ENCODE results near the gene GTSE1. TPM values are rescaled to one million over a fixed set of nuclear protein-coding genes. Genes with fewer than 3 reads are reported as not detected.

GTSE1 gene
- total and polyA plus RNA-seq, 2 of the 13 experiments (the other 11 are each of a cell fraction or from before 2014, with no cell fraction given): 10.7 to 13.5 TPM

- TF ChIP-seq ZNF564 (CRISPR knock-in tag; IDR thresholded peaks at IDR 0.05): peak; percentile 76; the same call in 1 of the 2 replicates
- no peak for TF ChIP-seq ZNF775 (CRISPR knock-in tag; IDR thresholded peaks at IDR 0.05; ENCODE audit: borderline replicate concordance)
- no peak for TF ChIP-seq ZNF660 (CRISPR knock-in tag; IDR thresholded peaks at IDR 0.05; ENCODE audit: borderline replicate concordance, low read depth)
- no peak for TF ChIP-seq ZNF432 (CRISPR knock-in tag; IDR thresholded peaks at IDR 0.05; ENCODE audit: borderline replicate concordance)
- TF ChIP-seq NONO (IDR thresholded peaks at IDR 0.05): no peak
- TF ChIP-seq NONO (CRISPR knock-in tag; conservative IDR thresholded peaks at IDR 0.05): peak; percentile 89
- TF ChIP-seq ZNF629 (CRISPR knock-in tag; conservative IDR thresholded peaks at IDR 0.05): no peak
- no peak for TF ChIP-seq REXO4 (CRISPR knock-in tag; IDR thresholded peaks at IDR 0.05; ENCODE audit: borderline replicate concordance)
- TF ChIP-seq HOXA9 (CRISPR knock-in tag; IDR thresholded peaks at IDR 0.05; ENCODE audit: borderline replicate concordance): peak; percentile 78; the same call in 1 of the 2 replicates
- 0 out of 2 replicates have a peak, but pooled peaks have one; percentile 4 for TF ChIP-seq RCOR2 (CRISPR knock-in tag; IDR thresholded peaks at IDR 0.05)
- no peak for TF ChIP-seq ZNF382 (CRISPR knock-in tag; IDR thresholded peaks at IDR 0.05; ENCODE audit: borderline replicate concordance)
- no peak for TF ChIP-seq SMARCE1 (IDR thresholded peaks at IDR 0.05; ENCODE audit: borderline replicate concordance)
- TF ChIP-seq ZNF605 (CRISPR knock-in tag; IDR thresholded peaks at IDR 0.05): no peak
- no peak for TF ChIP-seq ZNF678 (CRISPR knock-in tag; IDR thresholded peaks at IDR 0.05)
- TF ChIP-seq ESRRA (CRISPR knock-in tag; IDR thresholded peaks at IDR 0.05; ENCODE audit: low read depth): no peak; the same call in 1 of the 2 replicates
- TF ChIP-seq, protein P1, sequence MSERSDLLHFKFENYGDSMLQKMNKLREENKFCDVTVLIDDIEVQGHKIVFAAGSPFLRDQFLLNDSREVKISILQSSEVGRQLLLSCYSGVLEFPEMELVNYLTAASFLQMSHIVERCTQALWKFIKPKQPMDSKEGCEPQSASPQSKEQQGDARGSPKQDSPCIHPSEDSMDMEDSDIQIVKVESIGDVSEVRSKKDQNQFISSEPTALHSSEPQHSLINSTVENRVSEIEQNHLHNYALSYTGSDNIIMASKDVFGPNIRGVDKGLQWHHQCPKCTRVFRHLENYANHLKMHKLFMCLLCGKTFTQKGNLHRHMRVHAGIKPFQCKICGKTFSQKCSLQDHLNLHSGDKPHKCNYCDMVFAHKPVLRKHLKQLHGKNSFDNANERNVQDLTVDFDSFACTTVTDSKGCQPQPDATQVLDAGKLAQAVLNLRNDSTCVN (CRISPR knock-in tag; IDR thresholded peaks at IDR 0.05; ENCODE audit: borderline replicate concordance): peak; percentile 55; the same call in 1 of the 2 replicates
- no peak for TF ChIP-seq ZBTB42 (CRISPR knock-in tag; IDR thresholded peaks at IDR 0.05)
Observed at GRCh38 chr22:46267431-46268279, 29.0 kb upstream of the GTSE1 start, which contains the start of gene TTC38 (continued).

All from HepG2 (cell line).